Islet precursor cell (in vitro differentiated cells): ENCODE measurements around the gene NRG2.

Source experiments
- DNase-seq: peaks from one replicate; pipeline ENCODE4 v3.0.0-alpha.2; 2018

NRG2 gene

GRCh38 chr5:140005145-140005591, 37.9 kb downstream of the NRG2 start:
- no peak for DNase-seq

GRCh38 chr5:140004174-140004573, 38.9 kb downstream of the NRG2 start:
- no peak for DNase-seq

- no peak for DNase-seq
Measured at GRCh38 chr5:140003519-140003918, 39.6 kb downstream of the NRG2 start.

GRCh38 chr5:140000332-140000731, 42.8 kb downstream of the NRG2 start:
- no peak for DNase-seq

GRCh38 chr5:139998837-139999236, 44.3 kb downstream of the NRG2 start:
- no peak for DNase-seq

GRCh38 chr5:139997276-139997675, 45.8 kb downstream of the NRG2 start:
- DNase-seq: no peak

GRCh38 chr5:139995929-139996328, 47.2 kb downstream of the NRG2 start:
- DNase-seq: no peak

- DNase-seq: no peak
Measured at GRCh38 chr5:139994234-139994633, 48.9 kb downstream of the NRG2 start.

GRCh38 chr5:139985733-139986132, 57.4 kb downstream of the NRG2 start:
- DNase-seq: peak; percentile 93

- no peak for DNase-seq
Measured at GRCh38 chr5:139985290-139985689, 57.8 kb downstream of the NRG2 start.

GRCh38 chr5:139984816-139985215, 58.3 kb downstream of the NRG2 start:
- no peak for DNase-seq

GRCh38 chr5:139982975-139983240, 60.2 kb downstream of the NRG2 start:
- DNase-seq: peak; percentile 75

- no peak for DNase-seq
Measured at GRCh38 chr5:139982157-139982974, 60.7 kb downstream of the NRG2 start.

GRCh38 chr5:139980765-139981164, 62.3 kb downstream of the NRG2 start:
- DNase-seq: no peak

GRCh38 chr5:139979943-139980342, 63.2 kb downstream of the NRG2 start:
- no peak for DNase-seq

- DNase-seq: no peak
Measured at GRCh38 chr5:139979518-139979917, 63.6 kb downstream of the NRG2 start.

GRCh38 chr5:139976703-139977102, 66.4 kb downstream of the NRG2 start:
- no peak for DNase-seq

- DNase-seq: peak; percentile 43
Measured at GRCh38 chr5:139975942-139976341, 67.2 kb downstream of the NRG2 start.

GRCh38 chr5:139975306-139975705, 67.8 kb downstream of the NRG2 start:
- DNase-seq: peak; percentile 60

- DNase-seq: peak; percentile 54
Measured at GRCh38 chr5:139974661-139975060, 68.4 kb downstream of the NRG2 start.

GRCh38 chr5:139971202-139971725, 71.8 kb downstream of the NRG2 start:
- DNase-seq: no peak

- DNase-seq: no peak
Measured at GRCh38 chr5:139969318-139969717, 73.8 kb downstream of the NRG2 start.

- peak; percentile 96 for DNase-seq
Measured at GRCh38 chr5:139968547-139969261, 74.4 kb downstream of the NRG2 start.

- DNase-seq: no peak
Measured at GRCh38 chr5:139967353-139967752, 75.7 kb downstream of the NRG2 start.
